HEK293 (cell line): ENCODE results near the gene NTMT1.

Source experiments
- BCL11A ChIP-seq: fragments of 450-650 bp; formaldehyde crosslinking; IDR thresholded peaks from 2 replicates; pipeline ENCODE4 v1.5.1; 2016; ENCODE audit warnings: low read depth, missing biosample characterization, missing genetic modification characterization
- EGR2 ChIP-seq: fragments of 450-650 bp; formaldehyde crosslinking; IDR thresholded peaks from 2 replicates; pipeline ENCODE4 v1.5.1; 2016; ENCODE audit warnings: low read depth, missing biosample characterization, missing genetic modification characterization
- GLI4 ChIP-seq: fragments of 450-650 bp; formaldehyde crosslinking; IDR thresholded peaks from 2 replicates; pipeline ENCODE4 v1.5.1; 2016; ENCODE audit warnings: missing biosample characterization, missing genetic modification characterization
- GLIS1 ChIP-seq: fragments of 450-650 bp; formaldehyde crosslinking; IDR thresholded peaks from 2 replicates; pipeline ENCODE4 v1.5.1; 2016; ENCODE audit warnings: missing biosample characterization, missing genetic modification characterization
- KLF10 ChIP-seq: fragments of 450-650 bp; IDR thresholded peaks from 2 replicates; pipeline ENCODE4 v1.5.1; 2018; ENCODE audit warnings: missing biosample characterization, mild to moderate bottlenecking, missing genetic modification characterization
- KLF17 ChIP-seq: fragments of 450-650 bp; formaldehyde crosslinking; IDR thresholded peaks from 2 replicates; pipeline ENCODE4 v1.5.1; 2016; ENCODE audit warnings: missing biosample characterization, missing genetic modification characterization
- PATZ1 ChIP-seq: fragments of 450-650 bp; formaldehyde crosslinking; IDR thresholded peaks from 2 replicates; pipeline ENCODE4 v1.5.1; 2016; ENCODE audit warnings: missing biosample characterization, missing genetic modification characterization
- PRDM1 ChIP-seq: fragments of 450-650 bp; formaldehyde crosslinking; IDR thresholded peaks from 2 replicates; pipeline ENCODE4; 2016; ENCODE audit warnings: missing biosample characterization, missing genetic modification characterization
- PRDM10 ChIP-seq: fragments of 450-650 bp; formaldehyde crosslinking; IDR thresholded peaks from 2 replicates; pipeline ENCODE4 v1.5.1; 2016; ENCODE audit warnings: missing biosample characterization, missing genetic modification characterization
- RBAK ChIP-seq: fragments of 450-650 bp; formaldehyde crosslinking; IDR thresholded peaks from 2 replicates; pipeline ENCODE4 v1.5.1; 2016; ENCODE audit warnings: missing biosample characterization, missing genetic modification characterization
- SP2 ChIP-seq: fragments of 450-650 bp; formaldehyde crosslinking; IDR thresholded peaks from 2 replicates; pipeline ENCODE4 v1.5.1; 2016; ENCODE audit warnings: missing biosample characterization, missing genetic modification characterization
- SP7 ChIP-seq: fragments of 450-650 bp; formaldehyde crosslinking; IDR thresholded peaks from 2 replicates; pipeline ENCODE4 v1.5.1; 2016; ENCODE audit warnings: missing biosample characterization, missing genetic modification characterization
- ZNF148 ChIP-seq: fragments of 450-650 bp; formaldehyde crosslinking; IDR thresholded peaks from 2 replicates; pipeline ENCODE4 v1.5.0; 2017; ENCODE audit warnings: missing biosample characterization, missing genetic modification characterization, borderline replicate concordance
- ZNF174 ChIP-seq: fragments of 450-650 bp; formaldehyde crosslinking; IDR thresholded peaks from 2 replicates; pipeline ENCODE4 v1.5.0; 2017; ENCODE audit warnings: missing biosample characterization, mild to moderate bottlenecking, missing genetic modification characterization
- ZNF398 ChIP-seq: fragments of 450-650 bp; formaldehyde crosslinking; IDR thresholded peaks from 2 replicates; pipeline ENCODE4 v1.5.1; 2017; ENCODE audit warnings: missing biosample characterization, missing genetic modification characterization
- ZNF785 ChIP-seq: fragments of 450-650 bp; formaldehyde crosslinking; IDR thresholded peaks from 2 replicates; pipeline ENCODE4 v1.5.1; 2016; ENCODE audit warnings: missing biosample characterization, missing genetic modification characterization
- ZNF837 ChIP-seq: fragments of 450-650 bp; formaldehyde crosslinking; IDR thresholded peaks from 2 replicates; pipeline ENCODE4 v1.5.1; 2016; ENCODE audit warnings: missing biosample characterization, missing genetic modification characterization

Gene NTMT1

GRCh38 chr9:129602598-129603415 lies 23.2 kb upstream of the NTMT1 start (continued):
- TF ChIP-seq PRDM10 (tag by site-specific recombination) (peak; percentile 88), GLIS1 (tag by site-specific recombination) (peak; percentile 36; the same call in 1 of the 2 replicates), ZNF837 (tag by site-specific recombination) (no peak), KLF17 (peak; percentile 78), GLI4 (tag by site-specific recombination) (0 out of 2 replicates have a peak, but pooled peaks have one; percentile 22), PATZ1 (tag by site-specific recombination) (peak; percentile 69), ZNF174 (no peak), EGR2 (tag by site-specific recombination) (peak; percentile 41; the same call in 1 of the 2 replicates), BCL11A (tag by site-specific recombination) (no peak), ZNF148 (tag by site-specific recombination) (no peak), ZNF785 (tag by site-specific recombination) (no peak), ZNF398 (tag by site-specific recombination) (peak; percentile 80), SP7 (tag by site-specific recombination) (0 out of 2 replicates have a peak, but pooled peaks have one; percentile 20), SP2 (tag by site-specific recombination) (peak; percentile 50), PRDM1 (peak; percentile 93), RBAK (tag by site-specific recombination) (no peak), KLF10 (tag by site-specific recombination) (no peak)
